B cell (primary cell): ENCODE results near the gene MACROH2A1. TPM values are rescaled to one million over a fixed set of nuclear protein-coding genes. Genes with fewer than 3 reads are reported as not detected.

Source experiments
- ATAC-seq: fragments of 200-7000 bp; cut with Tn5 transposase; one replicate; pipeline ENCODE4 v1.10.0; 2021; ENCODE audit warnings: low read depth, mild to moderate bottlenecking, moderate number of reproducible peaks, moderate library complexity
- CTCF ChIA-PET: fragments of 350-600 bp; sonication (Branson Sonifier 250); formaldehyde crosslinking; loops from one replicate; lab custom pipeline; 2021; ENCODE audit warnings: antibody characterized with exemption, inconsistent platforms; lab: Charles Lee
- POLR2A ChIA-PET: fragments of 350-600 bp; sonication (Branson Sonifier 250); formaldehyde crosslinking; loops from one replicate; lab custom pipeline; 2021; ENCODE audit warnings: antibody characterized with exemption; lab: Charles Lee
- DNase-seq: peaks from one replicate; pipeline ENCODE4 v3.0.0; 2013
- H2AFZ ChIP-seq: 2 replicates; pipeline ENCODE4 v1.6.1; 2012; ENCODE audit warnings: mild to moderate bottlenecking, low read depth, low read length; ENCODE audit not compliant: insufficient read depth, poor library complexity, severe bottlenecking
- H3K27ac ChIP-seq, 2 donors: 1 replicate in 1 of 2; 2 replicates in 1 of 2; pipeline ENCODE4 v1.5.1; 2012 to 2013; ENCODE audit warnings: low read length in 2 of 2, mild to moderate bottlenecking in 2 of 2, moderate library complexity in 1 of 2
- H3K27me3 ChIP-seq, 4 experiments: fragments of 200-600 bp in 1 of 4; sonication (generic) in 1 of 4; replicated peaks in 1 of 4; 1 replicate in 2 of 4; 2 replicates in 2 of 4; pipeline versions ENCODE4 v1.6.1 to v1.7.0; 2013 to 2016; ENCODE audit warnings: low read length in 3 of 4, mild to moderate bottlenecking in 2 of 4, mixed read lengths in 1 of 4, moderate library complexity in 1 of 4; ENCODE audit not compliant: insufficient read depth in 4 of 4, control insufficient read depth in 3 of 4; ENCODE audit errors: control extremely low read depth in 1 of 4
- H3K36me3 ChIP-seq, 2 experiments: replicated peaks in 1 of 2; 1 replicate in 1 of 2; 2 replicates in 1 of 2; pipeline versions ENCODE4 v1.6.1 to v1.7.1; 2013; ENCODE audit warnings: low read length in 1 of 2; ENCODE audit not compliant: insufficient read depth in 2 of 2, control insufficient read depth in 1 of 2; ENCODE audit errors: control extremely low read depth in 1 of 2, extremely low read depth in 1 of 2
- H3K4me1 ChIP-seq, 2 donors: fragments of 200-600 bp in 1 of 2; sonication (generic) in 1 of 2; 1 replicate in 1 of 2; 2 replicates in 1 of 2; pipeline versions ENCODE4 v1.5.1 to v1.6.1; 2013 to 2017; ENCODE audit warnings: low read length in 2 of 2; ENCODE audit not compliant: control insufficient read depth in 2 of 2, insufficient read depth in 2 of 2
- H3K4me2 ChIP-seq: replicated peaks from 2 replicates; pipeline ENCODE3; 2012; ENCODE audit warnings: mild to moderate bottlenecking, low read depth, low read length; ENCODE audit not compliant: poor library complexity, severe bottlenecking
- H3K4me3 ChIP-seq, 5 experiments: fragments of 200-600 bp in 1 of 5; sonication (generic) in 1 of 5; 1 replicate in 3 of 5; 2 replicates in 2 of 5; pipeline versions ENCODE4 v1.5.1 to v1.7.0; 2011 to 2016; ENCODE audit warnings: low read length in 4 of 5, mild to moderate bottlenecking in 4 of 5, low read depth in 2 of 5, control low read depth in 1 of 5, moderate library complexity in 1 of 5; ENCODE audit not compliant: insufficient read depth in 1 of 5; ENCODE audit errors: control extremely low read depth in 1 of 5, extremely low read depth in 1 of 5
- H3K79me2 ChIP-seq: fragments of 200-600 bp; sonication (generic); one replicate; pipeline ENCODE4 v1.6.0; 2016; ENCODE audit warnings: low read length; ENCODE audit not compliant: control insufficient read depth, insufficient read depth
- H3K9ac ChIP-seq: fragments of 200-600 bp; sonication (generic); 2 replicates; pipeline ENCODE4 v1.6.1; 2017; ENCODE audit warnings: mild to moderate bottlenecking, low read length, moderate library complexity
- H3K9me3 ChIP-seq, 3 donors: one replicate each; pipeline versions ENCODE4 v1.6.1 to v1.7.1; 2013; ENCODE audit warnings: low read length in 2 of 3; ENCODE audit not compliant: control insufficient read depth in 2 of 3, insufficient read depth in 1 of 3; ENCODE audit errors: control extremely low read depth in 1 of 3
- H4K20me1 ChIP-seq: 2 replicates; pipeline ENCODE4 v1.6.0; 2012; ENCODE audit warnings: mild to moderate bottlenecking, low read length; ENCODE audit not compliant: insufficient read depth, control insufficient read depth, poor library complexity, severe bottlenecking
- H3K27ac Mint-ChIP-seq: one replicate; pipeline ENCODE4 v1.8.0; 2021; ENCODE audit warnings: mixed read lengths
- H3K27me3 Mint-ChIP-seq: one replicate; pipeline ENCODE4 v1.8.0; 2021; ENCODE audit warnings: mixed read lengths
- H3K4me1 Mint-ChIP-seq: one replicate; pipeline ENCODE4 v1.8.0; 2021; ENCODE audit warnings: mixed read lengths
- H3K4me3 Mint-ChIP-seq: one replicate; pipeline ENCODE4 v1.8.0; 2021; ENCODE audit warnings: mixed read lengths
- H3K9me3 Mint-ChIP-seq: one replicate; pipeline ENCODE4 v1.8.0; 2022; ENCODE audit warnings: mixed read lengths; ENCODE audit not compliant: insufficient read depth
- CTCF ChIP-seq: fragments of 200-600 bp; IDR thresholded peaks from one replicate; pipeline ENCODE4 v1.8.0; 2022; ENCODE audit warnings: antibody characterized with exemption, mild to moderate bottlenecking
- EZH2 ChIP-seq: IDR thresholded peaks from 2 replicates; pipeline ENCODE4 v1.6.1; 2012; ENCODE audit warnings: borderline replicate concordance, low read depth, mild to moderate bottlenecking, moderate library complexity, low read length; ENCODE audit not compliant: insufficient read depth, poor library complexity, severe bottlenecking
- intact Hi-C: fragments of 100-400 bp; cut with micrococcal nuclease; formaldehyde crosslinking; loops from one replicate; pipeline ENCODE4 v1.10.0; 2022
- polyA plus RNA-seq: library from polyadenylated mRNA; depleted of rRNA; stranded (reverse); fragments of >200 nt; gene quantifications from 2 replicates; pipeline ENCODE4 v1.2.3, GENCODE V29; 2012
- total RNA-seq, 2 donors: library from RNA; stranded (reverse); fragments of 120-200 nt in 1 of 2; gene quantifications; 1 replicate in 1 of 2; 2 replicates in 1 of 2; pipeline versions ENCODE4 v1.2.3 to v1.2.4, GENCODE V29; 2013 to 2022

MACROH2A1 gene
- total and polyA plus RNA-seq, 2 donors (not counting 1 experiment from before 2014, with no cell fraction given): 80.1 to 99.7 TPM

DNA sequence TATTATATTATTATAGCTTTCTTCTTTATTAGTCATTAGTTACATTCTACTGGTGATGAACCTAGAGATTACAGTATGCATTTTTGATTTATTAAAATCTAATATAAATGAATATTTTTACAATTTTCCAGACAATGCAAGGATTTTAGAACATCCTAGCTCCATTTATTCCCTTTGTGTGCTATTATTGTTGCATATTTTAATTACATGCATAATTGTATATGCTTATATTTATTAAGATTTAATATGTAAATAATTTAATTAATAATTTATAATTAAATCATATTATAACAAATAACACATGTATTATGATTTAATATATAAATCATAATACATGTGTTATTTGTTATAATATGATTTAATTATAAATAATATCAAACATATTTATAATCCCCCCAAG, 23.4 kb upstream of the MACROH2A1 start:
- H3K27ac Mint-ChIP-seq: no peak overlapping the region
- peaks cover 56% of the 10 kb centered on the region for H3K27me3 Mint-ChIP-seq
- ChIA-PET CTCF (no interaction called here), POLR2A (no interaction called here)
- Histone ChIP-seq H2AFZ (no peak overlapping the region), H3K4me1 (no peaks in the 10 kb centered on the region), H3K27me3 (peaks cover 0 to 10% (median 3%) of the 10 kb centered on the region in 4 experiments), H3K4me2 (no peak overlapping the region), H3K9ac (no peak overlapping the region), H4K20me1 (no peaks in the 10 kb centered on the region), H3K4me3 (no peak overlapping the region), H3K79me2 (no peaks in the 10 kb centered on the region), H3K36me3 (no peaks in the 10 kb centered on the region), H3K9me3 (peaks cover 0 to 6% (median 2%) of the 10 kb centered on the region in 3 donors), H3K27ac (no peak overlapping the region)
- intact Hi-C loops: no loop called here
- DNase-seq (no peak), ATAC-seq (no peak)
- peaks cover 9% of the 10 kb centered on the region for H3K9me3 Mint-ChIP-seq
- no peak overlapping the region for H3K4me3 Mint-ChIP-seq
- TF ChIP-seq CTCF (no peak), EZH2 (no peak)
- no peaks in the 10 kb centered on the region for H3K4me1 Mint-ChIP-seq

DNA sequence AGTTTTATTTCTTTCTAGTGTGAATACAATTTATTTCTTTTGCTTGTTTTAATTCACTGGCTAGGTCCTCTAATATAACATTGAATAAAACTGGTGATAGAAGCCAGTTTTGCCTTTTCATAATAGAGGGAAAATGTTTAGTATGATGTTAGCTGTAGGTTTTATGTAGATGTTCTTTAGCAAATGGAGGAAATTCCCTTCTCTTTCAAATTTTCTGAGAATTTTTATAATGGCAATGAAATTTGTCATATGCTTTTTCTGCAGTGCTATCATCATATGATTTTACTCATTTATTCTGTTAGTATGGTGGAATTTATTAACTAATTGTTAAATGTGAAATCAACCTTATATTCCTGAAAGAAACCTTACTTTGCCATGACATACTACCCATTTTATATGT, 18.1 kb upstream of the MACROH2A1 start:
- Mint-ChIP-seq H3K27ac (no peak overlapping the region), H3K4me1 (no peaks in the 10 kb centered on the region), H3K4me3 (no peak overlapping the region), H3K9me3 (peaks cover 9% of the 10 kb centered on the region), H3K27me3 (peaks cover 45% of the 10 kb centered on the region)
- ChIA-PET POLR2A (no interaction called here), CTCF (no interaction called here)
- intact Hi-C loops: no loop called here
- no peak for TF ChIP-seq CTCF
- TF ChIP-seq EZH2: no peak
- Histone ChIP-seq H3K27ac (no peak overlapping the region), H3K4me3 (no peak overlapping the region), H3K9ac (no peak overlapping the region), H3K79me2 (no peaks in the 10 kb centered on the region), H3K9me3 (peaks cover 0 to 6% (median 2%) of the 10 kb centered on the region in 3 donors), H3K36me3 (no peaks in the 10 kb centered on the region), H3K4me1 (no peaks in the 10 kb centered on the region), H4K20me1 (no peaks in the 10 kb centered on the region), H2AFZ (no peak overlapping the region), H3K4me2 (no peak overlapping the region), H3K27me3 (peaks cover 0 to 10% (median 5%) of the 10 kb centered on the region in 4 experiments)
- no peak for DNase-seq
- ATAC-seq: no peak
